Erythroblast (primary cell): ENCODE measurements around the gene BAD.
"Not testable (repeated sequence)": the region's sequence is repeated elsewhere in the genome, so short reads cannot be mapped to it uniquely, and the experiment has no call there.

Source experiments
- DNase-seq, 2 experiments: peaks; one replicate each; lab custom pipeline; 2025; lab: John Stamatoyannopoulos, UW
- GATA1 ChIP-seq: IDR thresholded peaks from 2 replicates; pipeline ENCODE4 v1.6.1; 2011; ENCODE audit warnings: low read depth, mild to moderate bottlenecking, control low read depth, low read length, moderate library complexity
- POLR2A ChIP-seq: IDR thresholded peaks from 2 replicates; pipeline ENCODE4 v1.6.1; 2011; ENCODE audit warnings: mild to moderate bottlenecking, low read length

BAD gene

DNA sequence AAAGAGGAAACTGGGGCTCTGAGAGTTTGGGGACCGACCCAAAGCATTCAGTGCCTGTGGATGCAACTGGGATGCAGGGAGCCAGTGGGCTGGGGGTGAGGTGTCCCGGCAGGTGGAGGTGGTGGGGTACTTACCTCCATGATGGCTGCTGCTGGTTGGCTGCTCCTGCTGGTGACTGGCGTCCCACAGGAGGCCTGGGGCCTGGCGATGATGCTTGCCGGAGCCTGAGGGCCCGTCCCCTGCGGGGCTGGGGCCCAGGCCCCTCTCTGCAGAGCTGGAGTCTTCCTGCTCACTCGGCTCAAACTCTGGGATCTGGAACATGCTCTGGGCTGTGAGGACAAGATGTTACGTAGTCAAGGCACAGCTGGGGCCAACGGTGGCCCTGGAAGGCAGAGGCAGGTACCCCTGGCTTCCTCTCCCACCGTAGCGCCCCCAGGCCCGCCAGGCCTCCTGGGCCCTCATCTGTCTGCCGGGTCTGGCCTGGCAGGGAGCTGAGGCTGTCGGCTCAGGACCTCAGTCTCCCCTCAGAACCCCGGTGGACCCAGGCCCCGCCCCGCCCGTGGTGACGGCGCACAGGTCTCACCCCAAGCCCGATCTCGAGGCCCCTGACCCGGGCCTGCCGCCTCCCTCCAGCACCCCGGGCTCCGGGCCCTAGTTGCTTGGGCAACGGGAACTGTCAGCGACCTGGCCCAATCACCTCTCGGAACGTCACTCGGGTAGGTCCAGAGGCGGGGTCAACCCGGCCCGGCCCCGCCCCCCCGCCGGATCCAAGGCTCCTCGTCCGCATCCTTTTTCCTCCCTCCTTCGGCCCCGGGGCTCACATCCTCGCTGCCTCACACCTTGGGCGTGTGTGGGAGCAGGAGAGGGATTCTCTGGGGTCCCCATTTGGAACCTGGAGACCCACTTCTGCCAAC lies at the start of gene BAD:
Gene BAD (minus strand): TSS at position 618 of the 914 bp plus-strand sequence. CDS start 297 bp downstream, at position 321.
- DNase-seq = peak; percentile 95 to 97
- no peak for TF ChIP-seq GATA1
- no peak for TF ChIP-seq POLR2A

DNA sequence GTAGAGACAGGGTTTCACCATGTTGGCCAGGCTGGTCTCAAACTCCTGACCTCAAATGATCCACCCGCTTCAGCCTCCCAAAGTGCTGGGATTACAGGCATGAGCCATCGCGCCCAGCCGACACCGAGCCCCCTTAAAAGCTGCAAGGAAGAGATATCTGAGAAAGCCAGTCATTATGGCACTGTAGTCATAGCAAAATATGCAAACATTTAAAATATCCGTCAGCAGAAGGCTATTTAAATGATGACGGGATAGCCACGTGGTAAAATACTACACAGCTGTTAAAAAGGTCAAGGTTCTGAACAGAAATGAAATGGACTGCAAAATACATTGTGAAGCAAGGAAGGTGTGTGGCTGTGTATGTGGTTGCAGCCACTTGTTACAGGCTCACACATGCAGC lies 49.1 kb upstream of the BAD start:
- peak; percentile 67 to 84 for DNase-seq
- TF ChIP-seq POLR2A (no peak), GATA1 (no peak)

DNA sequence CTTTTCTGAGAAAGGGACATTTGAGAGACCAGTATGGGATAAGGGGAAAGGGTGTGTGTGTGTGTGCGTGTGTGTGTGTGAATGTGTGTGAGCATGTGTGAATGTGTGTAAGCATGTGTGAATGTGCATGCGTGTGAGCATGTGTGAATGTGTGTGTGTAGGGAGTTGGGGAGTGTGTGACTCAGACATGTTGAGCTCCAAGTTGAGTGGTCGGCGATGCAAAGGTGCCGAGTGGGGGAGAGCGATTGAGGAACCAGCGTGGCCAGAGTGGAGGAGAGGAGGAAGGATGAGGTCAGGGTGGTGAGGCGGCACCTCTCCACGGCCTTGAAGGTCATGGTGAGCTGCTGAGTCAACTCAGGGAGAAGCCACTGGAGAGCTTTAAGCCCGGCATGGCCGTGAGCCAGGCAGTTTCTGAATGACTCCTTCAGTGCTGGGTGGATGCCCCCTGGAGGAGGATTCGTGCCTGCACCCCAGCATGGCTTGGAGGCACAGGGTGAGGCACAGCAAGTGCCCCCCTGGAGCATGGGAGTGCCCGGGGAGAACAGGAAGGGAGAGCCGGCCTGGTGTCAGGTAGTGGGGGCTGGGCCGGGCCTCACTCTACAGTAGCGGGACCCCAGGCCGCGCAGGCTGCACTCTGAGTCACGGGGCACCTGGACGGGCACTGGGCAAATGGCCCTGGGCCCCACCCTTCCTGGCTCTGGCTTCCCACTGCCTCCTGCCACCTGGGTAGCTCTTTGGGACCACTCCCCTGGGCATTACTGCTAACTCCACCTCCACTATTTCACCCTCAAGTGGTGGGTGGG lies 47.3 kb upstream of the BAD start:
- DNase-seq = peak; percentile 95 to 97
- TF ChIP-seq GATA1 (no peak), POLR2A (no peak)

DNA sequence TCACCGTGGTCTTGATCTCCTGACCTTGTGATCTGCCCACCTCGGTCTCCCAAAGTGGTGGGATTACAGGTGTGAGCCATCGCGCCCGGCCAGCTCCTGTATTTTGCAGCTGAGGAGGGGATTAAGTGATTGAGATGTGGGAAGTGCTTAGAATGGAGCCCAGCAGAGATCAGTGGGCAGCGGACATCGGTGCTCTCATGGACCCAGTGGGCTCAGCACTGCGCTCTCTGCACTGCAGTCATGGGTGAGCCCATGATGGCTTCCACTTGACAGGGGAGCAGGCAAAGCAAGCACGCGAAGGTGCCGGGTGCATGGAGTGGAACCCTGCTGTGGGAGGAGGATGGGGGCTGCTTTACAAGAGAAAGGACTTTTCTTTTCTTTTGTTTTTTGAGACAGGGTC lies 46.4 kb upstream of the BAD start:
- no peak for DNase-seq
- no peak for TF ChIP-seq POLR2A
- TF ChIP-seq GATA1 = no peak

DNA sequence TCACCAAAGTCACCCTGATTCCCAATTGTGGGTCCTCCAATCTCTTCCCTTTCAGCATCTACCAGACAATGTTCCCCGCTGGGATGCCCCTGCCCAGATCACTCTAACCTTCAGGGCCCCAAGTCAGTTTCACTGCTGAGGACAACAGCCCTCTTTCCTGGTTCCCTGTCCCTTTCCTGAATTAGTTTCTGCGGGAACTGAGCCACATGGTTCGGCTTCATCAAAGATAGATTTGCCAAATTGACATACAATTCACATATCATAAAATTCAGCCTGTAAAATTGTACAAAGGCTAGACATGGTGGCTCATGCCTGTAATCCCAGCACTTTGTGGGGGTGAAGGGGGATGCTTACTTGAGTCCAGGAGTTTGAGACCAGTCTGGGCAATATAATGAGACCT lies 43.5 kb upstream of the BAD start:
- TF ChIP-seq POLR2A = no peak
- TF ChIP-seq GATA1 = no peak
- no peak for DNase-seq

DNA sequence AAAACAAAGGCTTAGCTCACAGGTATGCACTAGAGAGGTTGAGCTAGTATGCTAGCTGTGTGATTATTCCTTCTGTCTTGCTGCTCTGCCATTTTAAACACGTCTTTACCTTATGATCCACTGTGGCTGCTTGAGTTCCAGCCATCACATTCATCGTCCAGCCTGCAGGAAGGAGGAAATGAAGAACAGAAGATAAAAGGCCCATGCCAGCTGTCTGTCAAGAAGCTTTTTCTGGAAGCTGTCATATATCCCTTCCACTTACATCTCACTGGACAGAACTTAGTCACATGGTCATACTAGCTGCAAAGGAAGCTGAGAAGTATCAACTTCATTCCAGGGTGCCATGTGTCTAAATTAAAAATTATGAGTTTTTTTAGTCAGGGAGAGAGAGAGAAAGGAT lies 42.9 kb upstream of the BAD start:
- TF ChIP-seq GATA1 (no peak), POLR2A (no peak)

DNA sequence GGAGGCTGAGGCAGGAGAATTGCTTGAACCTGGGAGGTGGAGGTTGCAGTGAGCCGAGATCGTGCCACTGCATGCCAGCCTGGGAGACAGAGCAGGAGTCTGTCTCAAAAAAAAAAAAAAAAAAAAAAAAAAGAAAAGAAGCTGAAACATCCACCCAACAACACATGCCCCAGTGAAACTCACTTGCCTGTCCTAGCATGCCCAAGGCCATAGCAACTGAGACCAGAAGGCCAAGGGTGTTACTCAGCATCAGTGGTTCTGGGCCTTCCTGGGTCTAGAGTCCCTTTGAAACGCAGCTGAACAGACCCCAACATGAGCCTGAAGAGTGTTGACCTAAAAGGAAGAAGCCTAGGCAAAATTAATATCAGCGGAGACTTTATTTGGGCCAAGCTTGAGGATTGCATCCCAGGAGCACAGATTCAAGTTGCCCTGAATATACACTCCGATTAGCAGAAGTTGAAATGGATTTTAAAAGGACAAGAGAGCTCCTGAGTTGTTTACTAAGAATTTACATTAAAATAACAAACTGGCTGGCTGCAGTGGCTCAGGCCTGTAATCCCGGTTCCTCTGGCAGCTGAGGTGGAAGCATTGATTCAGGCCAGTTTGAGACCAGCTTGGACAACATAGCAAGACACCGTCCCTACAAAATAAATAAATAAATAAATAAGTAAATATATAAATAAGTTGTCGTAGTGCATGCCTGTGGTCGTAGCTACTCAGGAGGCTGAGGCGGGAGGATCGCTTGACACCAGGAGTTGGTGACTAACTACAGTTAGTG lies 40.4 kb upstream of the BAD start:
- no peak for DNase-seq
- no peak for TF ChIP-seq GATA1
- no peak for TF ChIP-seq POLR2A

More for the DNA sequence above, 42.9 kb upstream of the BAD start:
- DNase-seq = no peak

DNA sequence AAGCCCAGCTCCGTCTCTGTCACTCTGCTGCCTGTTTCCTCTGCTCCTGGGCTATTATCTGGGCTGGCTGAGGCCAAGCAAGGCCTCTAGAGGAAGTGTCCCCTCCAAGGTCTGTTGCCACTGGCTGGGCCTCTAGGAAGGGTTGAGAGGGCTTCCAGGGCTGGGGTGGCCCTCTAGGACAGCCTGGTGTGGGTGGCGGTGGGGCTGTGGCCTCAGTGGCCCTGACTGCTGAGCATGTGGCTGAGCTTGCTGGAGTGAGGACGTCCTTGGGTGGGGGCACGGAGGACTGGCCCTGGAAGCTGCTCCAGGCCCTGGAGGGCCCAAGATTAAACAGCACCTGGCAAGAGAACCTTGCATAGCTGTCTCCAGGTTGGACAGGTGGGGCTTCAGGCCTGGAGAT lies 39.5 kb upstream of the BAD start:
- DNase-seq = not testable (repeated sequence)

DNA sequence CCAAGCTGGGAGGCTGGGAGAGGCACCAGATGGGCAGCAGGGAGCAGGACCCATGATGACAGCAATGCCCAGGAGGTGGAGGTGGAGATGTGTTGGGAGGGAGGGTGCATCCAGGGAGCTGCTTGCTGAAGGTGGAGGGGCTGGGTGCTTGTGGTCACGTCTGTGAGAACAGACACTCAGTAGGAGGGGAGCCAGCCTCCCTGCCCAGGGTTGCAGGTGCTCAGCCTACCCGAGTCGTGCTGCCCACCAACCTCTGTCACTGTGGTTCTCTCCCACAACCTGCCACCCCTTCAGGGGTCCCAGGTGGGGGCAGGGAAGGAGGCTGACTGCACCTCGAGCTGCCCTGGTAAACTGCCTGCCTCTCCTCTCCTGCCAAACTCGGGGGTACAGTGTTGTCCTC lies 38.9 kb upstream of the BAD start:
- no peak for TF ChIP-seq POLR2A
- TF ChIP-seq GATA1 = no peak
- no peak for DNase-seq

DNA sequence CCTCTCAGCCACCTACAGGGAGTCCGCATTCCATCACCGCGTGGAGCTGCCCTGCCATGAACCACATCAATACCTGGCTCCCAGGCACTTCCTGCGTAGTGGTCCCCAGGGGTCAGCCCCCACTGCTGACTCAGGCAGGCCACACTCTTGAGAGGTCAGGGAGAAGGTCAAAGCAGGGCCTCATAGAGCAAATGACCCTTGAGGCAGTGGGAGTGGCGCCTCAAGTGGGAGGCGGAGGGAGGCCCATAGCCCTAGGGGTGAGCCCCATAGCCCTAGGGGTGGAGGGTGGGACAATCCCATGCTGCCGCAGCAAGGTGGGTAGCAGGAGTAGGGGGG lies 38.4 kb upstream of the BAD start:
- TF ChIP-seq POLR2A (no peak), GATA1 (no peak)
- no peak for DNase-seq

DNA sequence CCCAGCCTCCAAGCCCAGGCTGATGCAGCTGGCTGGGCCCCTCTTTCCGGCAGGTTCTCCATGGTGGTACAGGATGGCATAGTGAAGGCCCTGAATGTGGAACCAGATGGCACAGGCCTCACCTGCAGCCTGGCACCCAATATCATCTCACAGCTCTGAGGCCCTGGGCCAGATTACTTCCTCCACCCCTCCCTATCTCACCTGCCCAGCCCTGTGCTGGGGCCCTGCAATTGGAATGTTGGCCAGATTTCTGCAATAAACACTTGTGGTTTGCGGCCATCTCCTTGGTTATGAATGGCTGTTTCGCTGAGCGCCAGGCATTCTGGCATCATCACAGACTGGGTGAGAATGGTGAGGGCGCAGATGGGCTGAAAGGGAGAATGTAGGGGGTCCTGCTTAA lies 37.1 kb upstream of the BAD start:
- DNase-seq = no peak
- TF ChIP-seq POLR2A (no peak), GATA1 (no peak)

DNA sequence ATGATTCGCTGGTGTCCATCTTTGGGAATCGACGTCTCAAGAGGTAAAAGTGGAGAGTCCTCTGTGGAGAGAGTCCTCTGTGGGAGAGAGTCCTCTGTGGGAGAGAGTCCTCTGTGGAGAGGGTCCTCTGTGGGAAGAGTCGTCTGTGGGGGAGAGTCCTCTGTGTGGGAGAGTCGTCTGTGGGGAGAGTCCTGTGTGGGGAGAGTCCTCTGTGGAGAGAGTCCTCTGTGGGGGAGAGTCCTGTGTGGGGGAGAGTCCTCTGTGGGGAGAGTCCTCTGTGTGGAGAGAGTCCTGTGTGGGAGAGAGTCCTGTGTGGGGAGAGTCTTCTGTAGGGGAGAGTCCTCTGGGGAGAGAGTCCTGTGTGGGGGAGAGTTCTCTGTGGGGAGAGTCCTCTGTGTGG lies 36.6 kb upstream of the BAD start:
- TF ChIP-seq GATA1 (no peak), POLR2A (no peak)
- no peak for DNase-seq

DNA sequence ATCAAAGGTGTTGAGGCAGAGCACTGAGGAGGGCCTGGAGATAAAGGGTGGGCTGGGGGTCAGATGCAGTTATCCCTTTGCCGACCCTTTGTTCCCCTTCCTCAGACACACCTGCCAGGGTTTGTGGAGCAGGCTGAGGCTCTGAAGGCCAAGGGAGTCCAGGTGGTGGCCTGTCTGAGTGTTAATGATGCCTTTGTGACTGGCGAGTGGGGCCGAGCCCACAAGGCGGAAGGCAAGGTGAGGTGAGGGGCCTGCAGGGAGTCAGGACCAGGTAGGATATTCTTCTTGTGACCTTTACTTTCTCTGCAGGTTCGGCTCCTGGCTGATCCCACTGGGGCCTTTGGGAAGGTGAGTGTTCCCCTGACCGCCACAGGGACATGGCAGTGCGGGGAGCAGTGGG lies 36.1 kb upstream of the BAD start:
- no peak for DNase-seq
- TF ChIP-seq POLR2A (no peak), GATA1 (no peak)
